H1 (cell line): ENCODE results near the gene NDRG2.

Experiments used
- BCL11A ChIP-seq, 2 experiments: IDR thresholded peaks; one replicate each; pipeline ENCODE4 v1.6.1; 2011; ENCODE audit warnings: low read depth in 2 of 2, low read length in 2 of 2, mild to moderate bottlenecking in 2 of 2
- CBX5 ChIP-seq: fragments of 300-800, 300-1000 bp; sonication (generic); IDR thresholded peaks from 2 replicates; pipeline ENCODE4 v1.7.1; 2016; ENCODE audit warnings: antibody characterized with exemption, low read length, low read depth
- CBX8 ChIP-seq: fragments of 300-800, 300-1000 bp; sonication (generic); IDR thresholded peaks from 2 replicates; pipeline ENCODE4 v1.7.1; 2016; ENCODE audit warnings: low read depth, low read length, borderline replicate concordance
- CTCF ChIP-seq, 3 experiments: IDR thresholded peaks; 1 replicate in 2 of 3; 2 replicates in 1 of 3; pipeline versions ENCODE4 v1.5.1 to v1.6.1; 2011; ENCODE audit warnings: low read length in 3 of 3, mild to moderate bottlenecking in 3 of 3, inconsistent platforms in 2 of 3, low read depth in 1 of 3, moderate library complexity in 1 of 3; ENCODE audit not compliant: insufficient read depth in 1 of 3; ENCODE audit errors: control extremely low read depth in 1 of 3
- EP300 ChIP-seq, 2 experiments: IDR thresholded peaks; 1 replicate in 1 of 2; 2 replicates in 1 of 2; pipeline ENCODE4 v1.6.1; 2011 to 2012; ENCODE audit warnings: low read depth in 2 of 2, low read length in 2 of 2, mild to moderate bottlenecking in 2 of 2, borderline replicate concordance in 1 of 2, inconsistent platforms in 1 of 2, moderate library complexity in 1 of 2
- EZH2 ChIP-seq: fragments of 200-600 bp; sonication (generic); IDR thresholded peaks from 2 replicates; pipeline ENCODE4 v1.7.1; 2012; ENCODE audit warnings: low read depth, mild to moderate bottlenecking, moderate library complexity, low read length, inconsistent platforms; ENCODE audit not compliant: severe bottlenecking
- GABPA ChIP-seq: IDR thresholded peaks from 2 replicates; pipeline ENCODE4 v1.6.1; 2011; ENCODE audit warnings: mild to moderate bottlenecking, low read length, moderate library complexity, borderline replicate concordance; ENCODE audit not compliant: insufficient read depth
- KDM5A ChIP-seq: fragments of 200-600 bp; IDR thresholded peaks from 2 replicates; pipeline ENCODE4 v1.7.1; 2012; ENCODE audit warnings: mild to moderate bottlenecking, low read length, inconsistent platforms, mixed read lengths
- POLR2AphosphoS5 ChIP-seq: IDR thresholded peaks from 2 replicates; pipeline ENCODE4 v1.6.1; 2011; ENCODE audit warnings: low read depth, low read length
- SUZ12 ChIP-seq: fragments of 200-600 bp; sonication (generic); IDR thresholded peaks from 2 replicates; pipeline ENCODE4 v1.6.1; 2012; ENCODE audit warnings: mild to moderate bottlenecking, inconsistent platforms, low read length, moderate library complexity, mixed read lengths
- USF2 ChIP-seq: IDR thresholded peaks from 2 replicates; pipeline ENCODE4 v1.6.1; 2011; ENCODE audit warnings: low read length, improper control_type of control experiment

- TF ChIP-seq KDM5A = no peak
- TF ChIP-seq CBX5 = no peak
- no peak for TF ChIP-seq BCL11A (IDR thresholded peaks at IDR 0.05; ENCODE audit: low read depth in 2 of 2, low read length in 2 of 2)
- TF ChIP-seq POLR2AphosphoS5 = no peak
- TF ChIP-seq EP300 (IDR thresholded peaks at IDR 0.05; ENCODE audit: borderline replicate concordance in 1 of 2, low read depth in 2 of 2, low read length in 2 of 2) = no peak
- TF ChIP-seq USF2 = no peak
- TF ChIP-seq EZH2 = no peak
- TF ChIP-seq SUZ12 = no peak
- no peak for TF ChIP-seq CBX8
- TF ChIP-seq CTCF (IDR thresholded peaks at IDR 0.05; ENCODE audit: control extremely low read depth in 1 of 3, insufficient read depth in 1 of 3, low read depth in 1 of 3, low read length in 3 of 3) = no peak
- no peak for TF ChIP-seq GABPA
These were observed 8.4 kb upstream of the NDRG2 start for GRCh38 chr14:21033133-21033698.
